ENCODE data around the gene MRPL49. TPM values are rescaled to one million over a fixed set of nuclear protein-coding genes. Genes with fewer than 3 reads are reported as not detected.

MRPL49 gene
- total and polyA plus RNA-seq, 2 of the 13 experiments (the other 11 are each of a cell fraction or from before 2014, with no cell fraction given): 39.2 to 53.3 TPM

GRCh38 chr11:65117206-65118096 lies 4.7 kb upstream of the MRPL49 start, which contains the start of gene ZNHIT2 (continued):
- TF ChIP-seq ZNF317 (CRISPR knock-in tag; IDR thresholded peaks at IDR 0.05) (peak; percentile 33; the same call in 1 of the 2 replicates), ELF4 (CRISPR knock-in tag; IDR thresholded peaks at IDR 0.05; ENCODE audit: borderline replicate concordance) (peak; percentile 71; the same call in 1 of the 2 replicates), NFE2L1 (CRISPR knock-in tag; IDR thresholded peaks at IDR 0.05; ENCODE audit: borderline replicate concordance) (no peak), ISX (CRISPR knock-in tag; conservative IDR thresholded peaks at IDR 0.05) (no peak), SP2 (CRISPR knock-in tag; IDR thresholded peaks at IDR 0.05) (peak; percentile 51), ZSCAN21 (CRISPR knock-in tag; IDR thresholded peaks at IDR 0.05; ENCODE audit: borderline replicate concordance) (no peak), ELF3 (CRISPR knock-in tag; IDR thresholded peaks at IDR 0.05) (peak; percentile 61; the same call in 1 of the 2 replicates), MNT (IDR thresholded peaks at IDR 0.05) (peak; percentile 84), ZNF550 (CRISPR knock-in tag; IDR thresholded peaks at IDR 0.05; ENCODE audit: borderline replicate concordance) (no peak), ESRRA (CRISPR knock-in tag; IDR thresholded peaks at IDR 0.05; ENCODE audit: low read depth) (no peak; the same call in 1 of the 2 replicates), ZNF569 (CRISPR knock-in tag; IDR thresholded peaks at IDR 0.05; ENCODE audit: borderline replicate concordance) (no peak), SNRNP70 (IDR thresholded peaks at IDR 0.05; ENCODE audit: low read depth, low read length) (no peak), E2F1 (CRISPR knock-in tag; IDR thresholded peaks at IDR 0.05) (peak; percentile 64; the same call in 1 of the 2 replicates), DZIP1 (CRISPR knock-in tag; IDR thresholded peaks at IDR 0.05) (0 out of 2 replicates have a peak, but pooled peaks have one; percentile 13), CHCHD3 (CRISPR knock-in tag; IDR thresholded peaks at IDR 0.05) (no peak; the same call in 1 of the 2 replicates)
- TF ChIP-seq, protein P1, sequence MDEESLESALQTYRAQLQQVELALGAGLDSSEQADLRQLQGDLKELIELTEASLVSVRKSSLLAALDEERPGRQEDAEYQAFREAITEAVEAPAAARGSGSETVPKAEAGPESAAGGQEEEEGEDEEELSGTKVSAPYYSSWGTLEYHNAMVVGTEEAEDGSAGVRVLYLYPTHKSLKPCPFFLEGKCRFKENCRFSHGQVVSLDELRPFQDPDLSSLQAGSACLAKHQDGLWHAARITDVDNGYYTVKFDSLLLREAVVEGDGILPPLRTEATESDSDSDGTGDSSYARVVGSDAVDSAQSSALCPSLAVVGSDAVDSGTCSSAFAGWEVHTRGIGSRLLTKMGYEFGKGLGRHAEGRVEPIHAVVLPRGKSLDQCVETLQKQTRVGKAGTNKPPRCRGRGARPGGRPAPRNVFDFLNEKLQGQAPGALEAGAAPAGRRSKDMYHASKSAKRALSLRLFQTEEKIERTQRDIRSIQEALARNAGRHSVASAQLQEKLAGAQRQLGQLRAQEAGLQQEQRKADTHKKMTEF (CRISPR knock-in tag; IDR thresholded peaks at IDR 0.05): peak; percentile 67
- TF ChIP-seq, protein P2, sequence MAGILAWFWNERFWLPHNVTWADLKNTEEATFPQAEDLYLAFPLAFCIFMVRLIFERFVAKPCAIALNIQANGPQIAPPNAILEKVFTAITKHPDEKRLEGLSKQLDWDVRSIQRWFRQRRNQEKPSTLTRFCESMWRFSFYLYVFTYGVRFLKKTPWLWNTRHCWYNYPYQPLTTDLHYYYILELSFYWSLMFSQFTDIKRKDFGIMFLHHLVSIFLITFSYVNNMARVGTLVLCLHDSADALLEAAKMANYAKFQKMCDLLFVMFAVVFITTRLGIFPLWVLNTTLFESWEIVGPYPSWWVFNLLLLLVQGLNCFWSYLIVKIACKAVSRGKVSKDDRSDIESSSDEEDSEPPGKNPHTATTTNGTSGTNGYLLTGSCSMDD (CRISPR knock-in tag; IDR thresholded peaks at IDR 0.05): no peak
- TF ChIP-seq, protein P3, sequence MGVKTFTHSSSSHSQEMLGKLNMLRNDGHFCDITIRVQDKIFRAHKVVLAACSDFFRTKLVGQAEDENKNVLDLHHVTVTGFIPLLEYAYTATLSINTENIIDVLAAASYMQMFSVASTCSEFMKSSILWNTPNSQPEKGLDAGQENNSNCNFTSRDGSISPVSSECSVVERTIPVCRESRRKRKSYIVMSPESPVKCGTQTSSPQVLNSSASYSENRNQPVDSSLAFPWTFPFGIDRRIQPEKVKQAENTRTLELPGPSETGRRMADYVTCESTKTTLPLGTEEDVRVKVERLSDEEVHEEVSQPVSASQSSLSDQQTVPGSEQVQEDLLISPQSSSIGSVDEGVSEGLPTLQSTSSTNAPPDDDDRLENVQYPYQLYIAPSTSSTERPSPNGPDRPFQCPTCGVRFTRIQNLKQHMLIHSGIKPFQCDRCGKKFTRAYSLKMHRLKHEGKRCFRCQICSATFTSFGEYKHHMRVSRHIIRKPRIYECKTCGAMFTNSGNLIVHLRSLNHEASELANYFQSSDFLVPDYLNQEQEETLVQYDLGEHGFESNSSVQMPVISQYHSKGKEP (CRISPR knock-in tag; IDR thresholded peaks at IDR 0.05): no peak

All from HepG2 (cell line).